ENCODE measurements around the gene CCDC8.

- TF ChIP-seq CTCF (IDR thresholded peaks at IDR 0.05) (no peak), RFX5 (IDR thresholded peaks at IDR 0.05) (no peak)
Measured at GRCh38 chr19:46412650-46413261, 608 bp downstream of the CCDC8 start.

Measured in A549 (cell line).